GM10266 (cell line): ENCODE results near the gene RCVRN.

Experiments used
- DNase-seq: peaks from one replicate; pipeline ENCODE4 v3.0.0; 2012; ENCODE audit errors: extremely low spot score
- CTCF ChIP-seq: IDR thresholded peaks from 2 replicates; pipeline ENCODE4 v1.5.1; 2012; ENCODE audit warnings: mild to moderate bottlenecking, low read depth; ENCODE audit not compliant: control insufficient read depth, insufficient read depth; ENCODE audit errors: missing control alignments

Gene RCVRN

GRCh38 chr17:9913476-9913875, 8.4 kb upstream of the RCVRN start:
- no peak for DNase-seq
- TF ChIP-seq CTCF: no peak

- DNase-seq: no peak
- TF ChIP-seq CTCF: no peak
Measured at GRCh38 chr17:9912121-9913099, 7.3 kb upstream of the RCVRN start.

GRCh38 chr17:9911089-9911488, 6.0 kb upstream of the RCVRN start:
- no peak for DNase-seq
- no peak for TF ChIP-seq CTCF

GRCh38 chr17:9908649-9909042, 3.6 kb upstream of the RCVRN start:
- no peak for DNase-seq
- TF ChIP-seq CTCF: no peak

- DNase-seq: no peak
- TF ChIP-seq CTCF: no peak
Measured at GRCh38 chr17:9907883-9908648, 3.0 kb upstream of the RCVRN start.

GRCh38 chr17:9907131-9907530, 2.1 kb upstream of the RCVRN start:
- no peak for DNase-seq
- TF ChIP-seq CTCF: no peak
